Gastroesophageal sphincter (tissue), 3 donors: ENCODE results near the gene DGAT2L6.

ENCODE experiments used
- CTCF ChIP-seq, 4 experiments: fragments of 200-600 bp in 2 of 4; fragments of 450-650 bp in 2 of 4; sonication (generic) in 1 of 4; IDR thresholded peaks; one replicate each; pipeline ENCODE4 v1.5.1; 2017 to 2019; ENCODE audit warnings: antibody characterized with exemption in 4 of 4, mild to moderate bottlenecking in 2 of 4, moderate library complexity in 2 of 4
- POLR2A ChIP-seq, 2 donors: fragments of 450-650 bp; IDR thresholded peaks; one replicate each; pipeline ENCODE4 v1.6.1; 2017; ENCODE audit warnings: antibody characterized with exemption in 2 of 2, mild to moderate bottlenecking in 2 of 2, moderate library complexity in 1 of 2

GRCh38 chrX:70172964-70173363, 4.3 kb upstream of the DGAT2L6 start:
- TF ChIP-seq POLR2A (IDR thresholded peaks at IDR 0.05): no peak
- TF ChIP-seq CTCF (IDR thresholded peaks at IDR 0.05): no peak
